Large intestine (tissue), 3 donors: ENCODE measurements around the gene SPON2. TPM values are rescaled to one million over a fixed set of nuclear protein-coding genes. Genes with fewer than 3 reads are reported as not detected.

Source experiments
- DNase-seq, 2 donors: peaks; one replicate each; pipeline versions ENCODE4 v3.0.0 to v3.0.0-alpha.2; 2013
- H3K27ac ChIP-seq: one replicate; pipeline ENCODE4 v1.5.1; 2013; ENCODE audit warnings: low read length
- H3K27me3 ChIP-seq: 2 replicates; pipeline ENCODE4 v1.6.1; 2013; ENCODE audit warnings: low read length; ENCODE audit not compliant: control insufficient read depth, insufficient read depth
- H3K36me3 ChIP-seq: 2 replicates; pipeline ENCODE4 v1.6.1; 2013; ENCODE audit warnings: low read length; ENCODE audit not compliant: control insufficient read depth, insufficient read depth
- H3K4me1 ChIP-seq: one replicate; pipeline ENCODE4 v1.6.1; 2013; ENCODE audit warnings: low read length; ENCODE audit not compliant: control insufficient read depth, insufficient read depth
- H3K4me3 ChIP-seq: one replicate; pipeline ENCODE4 v1.5.1; 2013; ENCODE audit warnings: low read length
- H3K9me3 ChIP-seq: one replicate; pipeline ENCODE4 v1.6.1; 2013; ENCODE audit warnings: mild to moderate bottlenecking, low read depth, low read length, moderate library complexity; ENCODE audit not compliant: control insufficient read depth
- WGBS: methylation state at CpG from one replicate; pipeline ENCODE4 v1.1.5; 2013; ENCODE audit warnings: low lambda C conversion rate; ENCODE audit not compliant: insufficient coverage; 5-methylcytosine and 5-hydroxymethylcytosine counted together
- polyA plus RNA-seq: library from polyadenylated mRNA; unstranded; fragments of 120-200 nt; gene quantifications from one replicate; pipeline ENCODE4 v1.2.1, GENCODE V29; 2013

SPON2 gene
- polyA plus RNA-seq, 1 donor: 54.6 TPM

DNA sequence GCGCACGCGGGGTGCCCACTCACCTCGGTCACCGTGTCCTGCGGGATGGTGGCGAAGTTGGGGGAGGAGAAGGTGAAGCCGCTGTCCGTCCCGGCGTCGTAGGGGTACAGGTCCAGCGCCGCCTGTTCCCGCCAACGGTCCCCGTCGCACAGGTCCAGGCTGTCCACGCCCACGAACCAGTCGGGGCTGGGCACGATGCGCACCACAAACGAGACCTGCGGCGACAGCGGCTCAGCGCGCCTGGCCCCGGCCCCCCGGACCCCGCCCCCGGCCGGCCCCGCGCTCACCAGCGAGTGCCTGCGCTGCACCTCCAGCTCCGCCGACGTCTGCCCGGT, 1.4 kb downstream of the SPON2 start:
- no peak for DNase-seq
- WGBS: no CpG with 5 or more reads among the region's 42 CpGs
- Histone ChIP-seq H3K36me3 (peaks cover 8% of the 10 kb centered on the region), H3K4me3 (peak overlapping the region; percentile 56), H3K4me1 (peaks cover 16% of the 10 kb centered on the region), H3K27me3 (peaks cover 67% of the 10 kb centered on the region), H3K27ac (no peak overlapping the region), H3K9me3 (peaks cover 18% of the 10 kb centered on the region)

DNA sequence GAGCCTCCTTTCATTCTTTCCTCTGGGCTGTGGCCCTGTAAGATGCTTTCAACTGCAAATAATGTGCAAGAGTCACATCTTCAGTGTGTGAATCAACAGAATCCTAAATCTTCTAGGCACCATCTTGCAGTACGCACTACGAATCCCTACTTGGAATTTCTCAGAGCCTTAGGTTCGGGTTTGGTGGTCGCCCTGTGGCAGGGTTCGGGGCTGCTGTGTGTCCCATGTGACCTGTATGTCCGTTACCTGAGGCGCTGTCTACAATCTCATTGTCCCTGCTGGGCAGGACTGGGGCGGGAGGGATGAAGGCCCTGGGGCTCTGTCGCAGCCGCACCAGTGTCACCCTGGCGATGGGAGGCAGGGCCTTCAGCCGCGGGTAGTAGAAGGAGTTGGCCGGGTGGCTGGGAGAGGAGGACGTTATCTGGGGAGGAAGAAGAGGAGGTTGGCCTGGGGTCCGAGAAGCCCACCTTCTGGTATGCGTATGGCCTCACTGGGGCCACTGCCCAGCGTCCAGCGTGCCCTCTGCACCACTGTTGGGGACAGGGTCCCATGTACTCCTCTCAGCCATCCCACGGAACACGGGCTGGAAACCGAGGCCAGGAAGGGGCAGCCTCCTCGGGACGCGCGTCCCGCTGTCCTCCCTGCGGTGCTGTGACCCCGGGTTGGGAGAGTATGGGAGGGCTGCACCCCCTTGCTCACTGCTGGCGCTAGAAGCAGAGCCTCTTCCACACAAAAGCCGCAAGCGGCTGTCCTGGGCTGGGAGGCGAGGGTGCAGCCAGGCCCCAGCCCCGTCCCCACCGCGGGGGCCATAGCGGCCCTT, 2.0 kb downstream of the SPON2 start:
- H3K4me3 ChIP-seq: no peak overlapping the region
- H3K36me3 ChIP-seq: peaks cover 8% of the 10 kb centered on the region
- peaks cover 67% of the 10 kb centered on the region for H3K27me3 ChIP-seq
- H3K4me1 ChIP-seq: peaks cover 16% of the 10 kb centered on the region
- no peak for DNase-seq
- no CpG with 5 or more reads among the region's 37 CpGs for whole genome bisulfite sequencing
- peaks cover 18% of the 10 kb centered on the region for H3K9me3 ChIP-seq
- no peak overlapping the region for H3K27ac ChIP-seq

DNA sequence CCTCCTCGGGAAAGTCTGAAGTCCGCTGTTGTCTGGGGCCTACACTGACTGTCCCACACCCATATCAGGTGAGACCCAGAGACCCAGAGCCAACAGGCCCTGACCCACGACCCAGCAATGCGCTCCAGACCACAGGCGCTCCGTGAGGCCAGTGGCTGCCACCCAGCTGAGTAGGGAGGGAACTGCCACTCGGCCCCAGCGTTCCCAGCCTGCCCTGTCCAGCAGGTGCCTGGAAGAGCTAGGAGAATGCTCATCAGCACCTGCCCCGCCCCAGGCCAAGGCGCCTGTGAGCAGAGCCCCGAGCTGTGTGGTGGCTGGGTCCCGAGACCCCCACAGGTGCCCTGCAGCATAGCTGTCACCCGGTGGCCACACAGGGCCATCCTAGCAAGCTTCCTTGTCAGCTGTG, 2.7 kb downstream of the SPON2 start:
- Histone ChIP-seq H3K27me3 (peaks cover 61% of the 10 kb centered on the region), H3K27ac (no peak overlapping the region), H3K4me3 (no peak overlapping the region), H3K36me3 (peaks cover 8% of the 10 kb centered on the region), H3K9me3 (peaks cover 18% of the 10 kb centered on the region), H3K4me1 (peaks cover 16% of the 10 kb centered on the region)
- DNase-seq: no peak
- no CpG with 5 or more reads among the region's 13 CpGs for WGBS

DNA sequence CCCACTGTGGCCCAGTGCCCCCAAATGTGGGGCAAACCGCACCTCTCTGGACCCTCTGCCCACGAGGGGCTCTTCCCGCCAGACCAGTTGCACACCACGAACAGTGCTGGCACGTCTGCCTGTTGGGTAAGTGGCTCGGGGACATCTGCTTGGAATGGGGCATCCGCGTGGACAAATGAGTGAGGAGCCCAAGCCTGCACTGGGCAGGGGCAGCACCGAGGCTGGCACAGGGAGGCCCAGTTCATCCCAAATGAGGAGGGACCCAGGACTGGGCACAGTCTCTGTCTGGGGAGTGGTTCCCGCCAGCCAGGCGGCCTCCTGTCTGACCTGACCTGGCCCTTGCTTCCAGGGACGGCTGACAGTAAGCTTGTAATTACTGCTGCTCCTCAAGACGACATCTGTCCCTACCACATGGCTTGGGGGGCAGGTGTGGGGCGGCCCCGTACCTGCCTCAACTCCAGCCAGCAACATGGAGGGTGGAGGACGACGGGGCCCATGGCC, 3.2 kb downstream of the SPON2 start:
- Histone ChIP-seq H3K27ac (no peak overlapping the region), H3K4me1 (peaks cover 16% of the 10 kb centered on the region), H3K4me3 (no peak overlapping the region), H3K27me3 (peaks cover 61% of the 10 kb centered on the region), H3K9me3 (peaks cover 18% of the 10 kb centered on the region), H3K36me3 (peaks cover 8% of the 10 kb centered on the region)
- DNase-seq: no peak
- WGBS: no CpG with 5 or more reads among the region's 17 CpGs

DNA sequence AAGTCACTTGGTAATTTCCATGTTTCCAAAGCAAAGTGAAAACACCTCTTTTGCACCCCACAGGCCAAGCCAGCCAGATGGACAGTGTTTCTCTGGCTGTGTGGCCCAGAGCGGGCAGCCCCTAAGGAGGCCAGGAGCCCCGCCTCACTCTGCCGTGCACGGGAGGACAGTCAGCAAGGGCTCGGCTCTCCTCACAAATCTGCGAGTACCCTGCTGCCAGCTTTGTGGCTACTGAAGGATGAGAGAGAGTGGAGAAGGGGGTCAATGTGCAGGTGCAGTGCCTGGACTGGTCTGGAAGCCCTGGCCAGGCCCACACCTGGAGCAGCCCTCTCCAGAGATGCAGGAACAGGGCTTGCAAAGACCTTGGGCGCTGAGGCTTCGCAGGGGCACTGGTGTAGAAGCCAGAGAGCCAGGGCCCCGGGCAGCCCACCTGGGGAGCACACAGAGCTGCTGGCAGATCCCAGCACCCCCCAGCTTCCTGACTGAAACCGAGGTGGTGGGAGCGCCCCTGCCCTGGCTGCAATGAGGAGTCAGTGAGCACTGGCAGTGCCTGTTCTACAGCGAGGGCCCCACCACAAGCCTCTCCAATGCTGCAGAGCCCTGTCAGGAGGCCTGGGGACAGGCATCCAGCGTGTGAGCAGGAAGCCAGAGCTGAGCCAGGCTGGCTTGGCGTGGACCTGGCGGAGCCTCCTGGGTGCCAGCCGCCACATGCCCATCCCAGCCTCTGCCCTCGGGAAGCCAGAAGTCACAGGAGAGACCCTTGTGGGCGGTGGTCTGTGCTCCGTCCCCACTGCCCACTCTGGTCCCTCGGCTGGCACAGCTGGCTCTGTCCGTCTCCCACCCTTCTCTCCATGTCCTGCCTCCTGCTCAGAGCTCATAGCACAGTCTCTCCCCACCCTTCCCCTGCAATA, 3.9 kb downstream of the SPON2 start:
- H3K4me3 ChIP-seq: no peak overlapping the region
- DNase-seq: no peak
- H3K4me1 ChIP-seq: peaks cover 16% of the 10 kb centered on the region
- peaks cover 18% of the 10 kb centered on the region for H3K9me3 ChIP-seq
- peaks cover 53% of the 10 kb centered on the region for H3K27me3 ChIP-seq
- WGBS: no CpG with 5 or more reads among the region's 21 CpGs
- H3K36me3 ChIP-seq: peaks cover 8% of the 10 kb centered on the region
- no peak overlapping the region for H3K27ac ChIP-seq

DNA sequence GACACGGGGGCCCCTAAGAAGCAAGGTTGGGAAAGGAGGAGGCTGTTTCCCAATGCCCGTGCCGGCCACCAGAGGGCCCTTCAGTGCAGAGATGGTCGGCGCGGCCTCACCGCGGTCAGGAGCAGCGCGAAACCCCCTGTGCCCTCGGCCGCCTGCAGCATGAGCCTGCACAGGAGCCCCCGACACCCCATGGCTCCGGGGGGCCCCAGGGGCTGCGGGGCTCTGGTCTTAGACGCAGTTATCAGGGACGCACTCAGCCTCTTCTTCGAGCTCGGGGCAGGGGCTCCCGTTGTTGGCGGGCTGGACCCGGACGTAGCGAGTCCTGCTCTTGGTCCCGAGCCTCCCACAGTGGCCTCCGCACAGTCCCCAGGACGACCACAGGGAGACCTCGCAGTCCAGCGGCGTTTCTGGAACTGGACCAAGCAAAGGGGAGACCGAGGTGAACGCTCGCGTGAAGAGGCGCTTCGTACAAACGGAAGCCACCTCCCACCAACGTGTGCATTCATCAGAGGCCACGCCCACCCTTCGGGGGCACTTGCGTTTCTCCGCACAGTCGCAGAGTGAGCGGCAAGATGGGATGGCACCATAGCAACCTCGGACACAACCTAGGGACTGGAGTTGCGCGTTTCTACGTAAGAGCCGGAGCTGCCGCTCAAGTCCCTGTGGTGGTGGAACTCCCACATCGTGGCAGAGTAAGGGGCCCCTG, 5.0 kb downstream of the SPON2 start:
- WGBS: no CpG with 5 or more reads among the region's 51 CpGs
- Histone ChIP-seq H3K4me3 (peak overlapping the region; percentile 65), H3K36me3 (peaks cover 8% of the 10 kb centered on the region), H3K27me3 (peaks cover 43% of the 10 kb centered on the region), H3K9me3 (peaks cover 16% of the 10 kb centered on the region), H3K4me1 (peaks cover 12% of the 10 kb centered on the region), H3K27ac (no peak overlapping the region)
- DNase-seq: peak; percentile 87

DNA sequence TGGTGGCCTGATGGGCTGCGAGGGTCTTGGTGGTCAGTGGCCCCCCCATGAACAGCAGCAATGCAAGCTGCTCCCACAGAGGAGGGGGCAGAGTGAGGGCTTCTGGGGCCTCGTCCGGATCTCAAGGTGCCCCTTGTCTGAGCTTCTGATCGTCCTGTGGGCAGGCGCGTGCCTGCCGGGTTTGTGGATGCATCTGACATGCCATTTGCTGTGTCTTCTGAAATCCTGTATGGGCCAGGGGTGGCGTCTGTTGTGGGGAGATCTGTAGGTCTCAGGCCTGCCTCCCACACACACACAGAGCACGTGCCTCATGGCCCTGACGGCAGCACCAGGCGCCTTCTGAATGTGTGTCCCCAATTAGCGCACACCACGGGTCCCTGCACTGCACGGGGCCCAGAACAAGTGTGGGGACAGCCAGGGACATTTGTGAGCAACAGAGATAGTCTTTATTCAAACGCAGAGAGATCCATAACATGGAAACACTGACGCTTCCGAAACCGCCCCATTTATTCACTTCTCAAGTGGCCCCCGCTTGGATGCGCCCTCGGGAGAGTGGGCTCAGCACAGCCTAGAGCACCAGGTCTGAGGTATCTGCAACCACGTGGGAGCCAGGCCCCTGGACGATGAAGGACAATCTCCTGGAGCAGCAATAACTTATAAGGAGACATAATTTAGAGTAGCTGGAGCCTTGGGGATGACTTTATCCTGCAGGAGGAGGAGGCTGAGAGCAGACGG, 5.7 kb downstream of the SPON2 start:
- H3K4me1 ChIP-seq: peaks cover 7% of the 10 kb centered on the region
- H3K27me3 ChIP-seq: peaks cover 36% of the 10 kb centered on the region
- H3K4me3 ChIP-seq: no peak overlapping the region
- DNase-seq: no peak
- peaks cover 9% of the 10 kb centered on the region for H3K9me3 ChIP-seq
- WGBS: no CpG with 5 or more reads among the region's 24 CpGs
- peaks cover 8% of the 10 kb centered on the region for H3K36me3 ChIP-seq
- H3K27ac ChIP-seq: no peak overlapping the region

- H3K4me3 ChIP-seq: no peak overlapping the region
- WGBS: no CpG with 5 or more reads among the region's 13 CpGs
- no peak overlapping the region for H3K27ac ChIP-seq
- DNase-seq: no peak
- no peaks in the 10 kb centered on the region for H3K9me3 ChIP-seq
- H3K27me3 ChIP-seq: peaks cover 20% of the 10 kb centered on the region
- H3K36me3 ChIP-seq: peaks cover 6% of the 10 kb centered on the region
- H3K4me1 ChIP-seq: peaks cover 5% of the 10 kb centered on the region
These were observed 7.3 kb downstream of the SPON2 start for GRCh38 chr4:1164956-1165545.

GRCh38 chr4:1164444-1164843, 7.9 kb downstream of the SPON2 start:
- no peak for DNase-seq
- Histone ChIP-seq H3K4me1 (peaks cover 5% of the 10 kb centered on the region), H3K27ac (no peak overlapping the region), H3K27me3 (peaks cover 16% of the 10 kb centered on the region), H3K36me3 (peaks cover 5% of the 10 kb centered on the region), H3K4me3 (no peak overlapping the region), H3K9me3 (no peaks in the 10 kb centered on the region)
- no CpG with 5 or more reads among the region's 5 CpGs for WGBS
